H9 (cell line): ENCODE measurements around the gene SIAH2. TPM values are rescaled to one million over a fixed set of nuclear protein-coding genes. Genes with fewer than 3 reads are reported as not detected.

Experiments
- DNase-seq: peaks from one replicate; pipeline ENCODE4 v3.0.0-alpha.2; 2017
- H2AFZ ChIP-seq: one replicate; pipeline ENCODE4 v1.6.1; 2013; ENCODE audit warnings: mild to moderate bottlenecking, low read length, control low read depth, moderate library complexity
- H2AK5ac ChIP-seq: 2 replicates; pipeline ENCODE4 v1.6.1; 2013; ENCODE audit warnings: low read length, control low read depth, mixed read lengths; ENCODE audit not compliant: insufficient read length
- H2BK120ac ChIP-seq: one replicate; pipeline ENCODE4 v1.6.1; 2013; ENCODE audit warnings: low read depth, mild to moderate bottlenecking, low read length, control low read depth, inconsistent platforms; ENCODE audit not compliant: poor library complexity, severe bottlenecking
- H2BK12ac ChIP-seq: 2 replicates; pipeline ENCODE4 v1.6.1; 2013; ENCODE audit warnings: low read length, control low read depth, mixed read lengths, low read depth; ENCODE audit not compliant: insufficient read length
- H2BK15ac ChIP-seq: 2 replicates; pipeline ENCODE4 v1.6.1; 2013; ENCODE audit warnings: low read depth, low read length, control low read depth
- H2BK20ac ChIP-seq: one replicate; pipeline ENCODE4 v1.6.1; 2013; ENCODE audit warnings: low read depth, mild to moderate bottlenecking, low read length, control low read depth, inconsistent platforms; ENCODE audit not compliant: poor library complexity, severe bottlenecking
- H2BK5ac ChIP-seq: 2 replicates; pipeline ENCODE4 v1.6.1; 2013; ENCODE audit warnings: low read length, control low read depth, mixed read lengths; ENCODE audit not compliant: insufficient read length
- H3K14ac ChIP-seq: 2 replicates; pipeline ENCODE4 v1.6.1; 2013; ENCODE audit warnings: low read length, control low read depth; ENCODE audit not compliant: insufficient read depth
- H3K18ac ChIP-seq: 2 replicates; pipeline ENCODE4 v1.6.1; 2013; ENCODE audit warnings: low read depth, mild to moderate bottlenecking, mixed read lengths, low read length, control low read depth; ENCODE audit not compliant: insufficient read length
- H3K23ac ChIP-seq: 2 replicates; pipeline ENCODE4 v1.6.1; 2013; ENCODE audit warnings: low read length, control low read depth, mixed read lengths, low read depth; ENCODE audit not compliant: insufficient read length
- H3K23me2 ChIP-seq: 2 replicates; pipeline ENCODE4 v1.6.1; 2013; ENCODE audit warnings: low read depth, mild to moderate bottlenecking, mixed read lengths, low read length, control low read depth; ENCODE audit not compliant: insufficient read length, poor library complexity, severe bottlenecking
- H3K27ac ChIP-seq: 2 replicates; pipeline ENCODE4 v1.5.1; 2013; ENCODE audit warnings: low read length, control low read depth, mixed read lengths, low read depth; ENCODE audit not compliant: insufficient read length
- H3K27me3 ChIP-seq: 2 replicates; pipeline ENCODE4 v1.6.1; 2013; ENCODE audit warnings: low read length, control low read depth, inconsistent platforms; ENCODE audit not compliant: insufficient read depth
- H3K4ac ChIP-seq: 2 replicates; pipeline ENCODE4 v1.6.1; 2013; ENCODE audit warnings: low read depth, mild to moderate bottlenecking, control low read depth, inconsistent platforms, low read length, moderate library complexity
- H3K4me1 ChIP-seq: 2 replicates; pipeline ENCODE4 v1.6.1; 2013; ENCODE audit warnings: low read length, control low read depth, inconsistent platforms; ENCODE audit not compliant: insufficient read depth
- H3K4me2 ChIP-seq: 2 replicates; pipeline ENCODE4 v1.6.1; 2013; ENCODE audit warnings: low read length, control low read depth, mixed read lengths; ENCODE audit not compliant: insufficient read length, insufficient read depth
- H3K56ac ChIP-seq: 2 replicates; pipeline ENCODE4 v1.6.1; 2013; ENCODE audit warnings: low read depth, mild to moderate bottlenecking, mixed read lengths, low read length, control low read depth; ENCODE audit not compliant: insufficient read length
- H3K79me1 ChIP-seq: 2 replicates; pipeline ENCODE4 v1.6.1; 2013; ENCODE audit warnings: low read depth, mild to moderate bottlenecking, moderate library complexity, low read length, control low read depth, inconsistent platforms; ENCODE audit not compliant: insufficient read depth, poor library complexity, severe bottlenecking
- H3K79me2 ChIP-seq: 2 replicates; pipeline ENCODE4 v1.6.1; 2013; ENCODE audit warnings: low read length, control low read depth, inconsistent platforms; ENCODE audit not compliant: insufficient read depth
- H3K9ac ChIP-seq: 2 replicates; pipeline ENCODE4 v1.6.1; 2013; ENCODE audit warnings: low read length, control low read depth, mixed read lengths; ENCODE audit not compliant: insufficient read length; ENCODE audit errors: extremely low read depth
- H3K9me3 ChIP-seq: one replicate; pipeline ENCODE4 v1.6.1; 2013; ENCODE audit warnings: low read depth, low read length, inconsistent platforms; ENCODE audit not compliant: control insufficient read depth
- H3T11ph ChIP-seq: one replicate; pipeline ENCODE4 v1.6.1; 2013; ENCODE audit warnings: mild to moderate bottlenecking, low read length, control low read depth, inconsistent platforms
- H4K20me1 ChIP-seq: one replicate; pipeline ENCODE4 v1.6.1; 2013; ENCODE audit not compliant: control insufficient read depth, insufficient read length, insufficient read depth
- H4K5ac ChIP-seq: 2 replicates; pipeline ENCODE4 v1.6.1; 2013; ENCODE audit warnings: low read depth, mild to moderate bottlenecking, mixed read lengths, low read length, control low read depth; ENCODE audit not compliant: insufficient read length
- H4K8ac ChIP-seq: replicated peaks from 2 replicates; pipeline ENCODE4 v1.6.1; 2013; ENCODE audit warnings: low read length, control low read depth, mixed read lengths, low read depth; ENCODE audit not compliant: insufficient read length
- H4K91ac ChIP-seq: 2 replicates; pipeline ENCODE4 v1.6.1; 2013; ENCODE audit warnings: low read depth, mild to moderate bottlenecking, moderate library complexity, mixed read lengths, low read length, control low read depth; ENCODE audit not compliant: insufficient read length
- H3K27ac Mint-ChIP-seq, 3 experiments: 2 replicates in 2 of 3; 3 replicates in 1 of 3; pipeline ENCODE4 v1.8.0; 2020 to 2021; ENCODE audit warnings: mixed read lengths in 3 of 3, mild to moderate bottlenecking in 1 of 3, moderate library complexity in 1 of 3
- H3K27me3 Mint-ChIP-seq: 2 replicates; pipeline ENCODE4 v1.8.0; 2021; ENCODE audit warnings: low read depth, mild to moderate bottlenecking, moderate library complexity, mixed read lengths
- H3K36me3 Mint-ChIP-seq, 3 experiments: 2 replicates in 2 of 3; 3 replicates in 1 of 3; pipeline ENCODE4 v1.8.0; 2020 to 2021; ENCODE audit warnings: low read depth in 3 of 3, mixed read lengths in 3 of 3; ENCODE audit not compliant: insufficient read depth in 1 of 3
- H3K4me1 Mint-ChIP-seq, 2 experiments: 2 replicates each; pipeline ENCODE4 v1.8.0; 2020; ENCODE audit warnings: mixed read lengths in 2 of 2
- H3K4me3 Mint-ChIP-seq, 2 experiments: 2 replicates in 1 of 2; 3 replicates in 1 of 2; pipeline ENCODE4 v1.8.0; 2020 to 2021; ENCODE audit warnings: mild to moderate bottlenecking in 2 of 2, mixed read lengths in 2 of 2, moderate library complexity in 1 of 2
- H3K9me3 Mint-ChIP-seq, 2 experiments: 2 replicates in 1 of 2; 3 replicates in 1 of 2; pipeline ENCODE4 v1.8.0; 2020; ENCODE audit warnings: mild to moderate bottlenecking in 2 of 2, mixed read lengths in 2 of 2, moderate library complexity in 1 of 2
- CTCF ChIP-seq: fragments of 200-600 bp; sonication (generic); conservative IDR thresholded peaks from 3 replicates; pipeline ENCODE4 v1.8.0; 2021; ENCODE audit warnings: antibody characterized with exemption, mild to moderate bottlenecking
- WGBS: extraction: QIAGEN DNeasy Blood & Tissue Kit; methylation state at CpG from one replicate; pipeline ENCODE4 v1.1.7; 2013; ENCODE audit warnings: missing lambda C conversion rate, low lambda C conversion rate, mixed read lengths; ENCODE audit not compliant: insufficient read length; ENCODE audit errors: extremely low coverage; 5-methylcytosine and 5-hydroxymethylcytosine counted together
- total RNA-seq: library from RNA; stranded (reverse); gene quantifications from 2 replicates; pipeline ENCODE4 v1.2.1, GENCODE V29; 2021

SIAH2 gene
- total RNA-seq, 1 experiment from 2014 or later, result 17.4 TPM

- Mint-ChIP-seq H3K27ac (no peak overlapping the region), H3K9me3 (no peaks in the 10 kb centered on the region), H3K4me3 (no peak overlapping the region), H3K4me1 (peaks cover 22 to 23% of the 10 kb centered on the region in 2 experiments), H3K27me3 (no peaks in the 10 kb centered on the region), H3K36me3 (peaks cover 0 to 4% (median 4%) of the 10 kb centered on the region in 3 experiments; a peak in 4 of 7 replicates)
- no peak overlapping the region for H2BK120ac ChIP-seq
- no peak overlapping the region for H4K8ac ChIP-seq
- no CpG with 5 or more reads among the region's 4 CpGs for WGBS
- H3K27ac ChIP-seq, result no peak overlapping the region
- no peak overlapping the region for H3K14ac ChIP-seq
- H3K56ac ChIP-seq, result no peak overlapping the region
- no peak overlapping the region for H2BK5ac ChIP-seq
- H3K79me2 ChIP-seq, result no peaks in the 10 kb centered on the region; the same call in 1 of the 2 replicates
- DNase-seq, result no peak
- H3K79me1 ChIP-seq, result no peaks in the 10 kb centered on the region
- no peak overlapping the region for H3K4ac ChIP-seq
- H3K9ac ChIP-seq, result no peak overlapping the region
- H2BK15ac ChIP-seq, result no peak overlapping the region
- no peak overlapping the region for H2AFZ ChIP-seq
- no peak overlapping the region for H2BK12ac ChIP-seq
- TF ChIP-seq CTCF, result no peak
- no peaks in the 10 kb centered on the region for H3K23me2 ChIP-seq
- H3K23ac ChIP-seq, result no peak overlapping the region
- H2BK20ac ChIP-seq, result no peak overlapping the region
- no peak overlapping the region for H2AK5ac ChIP-seq
- H3K27me3 ChIP-seq, result no peaks in the 10 kb centered on the region
- no peak overlapping the region for H3K18ac ChIP-seq
- H3T11ph ChIP-seq, result no peak overlapping the region
- no peak overlapping the region for H4K91ac ChIP-seq
- no peaks in the 10 kb centered on the region for H4K20me1 ChIP-seq
- H4K5ac ChIP-seq, result no peak overlapping the region
- no peak overlapping the region for H3K4me2 ChIP-seq
- no peaks in the 10 kb centered on the region for H3K9me3 ChIP-seq
- H3K4me1 ChIP-seq, result no peaks in the 10 kb centered on the region
These were observed 20.3 kb downstream of the SIAH2 start for GRCh38 chr3:150742679-150743078.
